ENCODE measurements around the gene PDE6B. TPM values are rescaled to one million over a fixed set of nuclear protein-coding genes. Genes with fewer than 3 reads are reported as not detected.
A peak's percentile ranks its signal among the peaks of the same experiment; 100 is the strongest.

The PDE6B gene
- total and polyA plus RNA-seq, 2 of the 13 experiments (the other 11 are each of a cell fraction or from before 2014, with no cell fraction given): 0.38 to 0.40 TPM

DNA sequence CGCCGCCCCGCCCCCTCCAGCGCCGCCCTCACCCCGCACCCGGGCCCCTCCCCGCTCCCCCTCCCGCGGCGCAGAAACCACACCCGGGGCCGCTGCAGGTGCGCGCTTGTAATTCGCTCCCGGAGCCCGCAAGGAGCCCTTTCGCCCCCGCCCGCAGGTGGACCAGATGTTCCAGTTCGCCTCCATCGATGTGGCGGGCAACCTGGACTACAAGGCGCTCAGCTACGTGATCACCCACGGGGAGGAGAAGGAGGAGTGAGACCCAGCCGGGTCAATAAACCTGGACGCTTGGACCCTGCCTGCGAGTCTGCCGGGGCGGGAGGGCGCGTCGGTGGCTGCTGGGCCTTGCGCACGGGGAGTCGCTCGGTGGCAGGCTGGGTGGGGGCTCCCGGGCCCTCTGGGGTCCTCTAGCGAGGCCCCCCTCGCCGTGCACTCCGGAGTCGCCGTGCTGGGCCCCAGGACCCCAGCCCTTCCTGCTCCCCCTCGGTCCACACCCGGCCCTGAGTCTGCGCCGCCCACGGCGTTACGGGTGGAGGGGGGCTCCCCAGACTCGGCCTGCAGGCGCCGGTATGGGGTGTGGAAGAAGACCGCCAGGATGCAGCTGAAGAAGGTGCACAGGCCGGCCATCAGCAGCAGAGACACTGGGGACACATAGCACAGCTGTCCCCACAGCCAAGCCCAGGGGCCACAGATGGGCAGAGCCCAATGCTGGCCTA lies 56.5 kb downstream of the PDE6B start (continued):
- TF ChIP-seq ZMYM3 (CRISPR knock-in tag; IDR thresholded peaks at IDR 0.05) (peak; percentile 25; the same call in 1 of the 2 replicates), KLF11 (CRISPR knock-in tag; IDR thresholded peaks at IDR 0.05) (no peak), ZNF784 (CRISPR knock-in tag; IDR thresholded peaks at IDR 0.05; ENCODE audit: borderline replicate concordance) (0 out of 2 replicates have a peak, but pooled peaks have one; percentile 54), PCBP1 (IDR thresholded peaks at IDR 0.05; ENCODE audit: borderline replicate concordance, low read depth, low read length) (0 out of 2 replicates have a peak, but pooled peaks have one; percentile 18), ZNF44 (CRISPR knock-in tag; IDR thresholded peaks at IDR 0.05) (0 out of 2 replicates have a peak, but pooled peaks have one; percentile 68), MAZ (IDR thresholded peaks at IDR 0.05; ENCODE audit: borderline replicate concordance, low read depth, low read length) (peak; percentile 55; the same call in 1 of the 2 replicates), MAZ (CRISPR knock-in tag; IDR thresholded peaks at IDR 0.05; ENCODE audit: low read depth) (peak; percentile 66; the same call in 1 of the 2 replicates), ZNF501 (CRISPR knock-in tag; IDR thresholded peaks at IDR 0.05) (peak; percentile 14), GABPB1 (CRISPR knock-in tag; IDR thresholded peaks at IDR 0.05) (peak; percentile 22; the same call in 1 of the 2 replicates), ARNT (IDR thresholded peaks at IDR 0.05) (no peak), NRL (CRISPR knock-in tag; IDR thresholded peaks at IDR 0.05; ENCODE audit: borderline replicate concordance) (peak; percentile 17; the same call in 1 of the 2 replicates), PITX1 (CRISPR knock-in tag; IDR thresholded peaks at IDR 0.05) (0 out of 2 replicates have a peak, but pooled peaks have one; percentile 18), ZNF160 (CRISPR knock-in tag; IDR thresholded peaks at IDR 0.05) (0 out of 2 replicates have a peak, but pooled peaks have one; percentile 22), ZFY (CRISPR knock-in tag; IDR thresholded peaks at IDR 0.05) (peak; percentile 2; the same call in 1 of the 2 replicates), HMGXB3 (CRISPR knock-in tag; IDR thresholded peaks at IDR 0.05; ENCODE audit: borderline replicate concordance) (no peak), ZNF639 (CRISPR knock-in tag; conservative IDR thresholded peaks at IDR 0.05) (0 out of 2 replicates have a peak, but pooled peaks have one; percentile 35), ZNF205 (CRISPR knock-in tag; IDR thresholded peaks at IDR 0.05) (peak; percentile 39; the same call in 1 of the 2 replicates), WIZ (CRISPR knock-in tag; IDR thresholded peaks at IDR 0.05) (no peak), MYC (CRISPR knock-in tag; IDR thresholded peaks at IDR 0.05; ENCODE audit: borderline replicate concordance) (peak; percentile 19; the same call in 1 of the 2 replicates)
- TF ChIP-seq, protein P1, sequence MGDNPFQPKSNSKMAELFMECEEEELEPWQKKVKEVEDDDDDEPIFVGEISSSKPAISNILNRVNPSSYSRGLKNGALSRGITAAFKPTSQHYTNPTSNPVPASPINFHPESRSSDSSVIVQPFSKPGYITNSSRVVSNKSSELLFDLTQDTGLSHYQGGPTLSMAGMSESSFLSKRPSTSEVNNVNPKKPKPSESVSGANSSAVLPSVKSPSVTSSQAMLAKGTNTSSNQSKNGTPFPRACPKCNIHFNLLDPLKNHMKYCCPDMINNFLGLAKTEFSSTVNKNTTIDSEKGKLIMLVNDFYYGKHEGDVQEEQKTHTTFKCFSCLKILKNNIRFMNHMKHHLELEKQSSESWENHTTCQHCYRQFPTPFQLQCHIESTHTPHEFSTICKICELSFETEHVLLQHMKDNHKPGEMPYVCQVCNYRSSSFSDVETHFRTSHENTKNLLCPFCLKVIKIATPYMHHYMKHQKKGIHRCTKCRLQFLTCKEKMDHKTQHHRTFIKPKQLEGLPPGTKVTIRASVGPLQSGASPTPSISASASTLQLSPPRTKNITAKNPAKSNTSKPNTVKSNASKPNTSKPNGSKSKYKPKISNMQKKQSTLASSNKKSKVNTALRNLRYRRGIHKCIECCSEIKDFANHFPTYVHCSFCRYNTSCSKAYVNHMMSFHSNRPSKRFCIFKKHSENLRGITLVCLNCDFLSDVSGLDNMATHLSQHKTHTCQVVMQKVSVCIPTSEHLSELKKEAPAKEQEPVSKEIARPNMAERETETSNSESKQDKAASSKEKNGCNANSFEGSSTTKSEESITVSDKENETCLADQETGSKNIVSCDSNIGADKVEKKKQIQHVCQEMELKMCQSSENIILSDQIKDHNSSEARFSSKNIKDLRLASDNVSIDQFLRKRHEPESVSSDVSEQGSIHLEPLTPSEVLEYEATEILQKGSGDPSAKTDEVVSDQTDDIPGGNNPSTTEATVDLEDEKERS (CRISPR knock-in tag; IDR thresholded peaks at IDR 0.05): peak; percentile 29; the same call in 1 of the 2 replicates
